ENCODE results near the gene RUNDC3A.
"Not testable (repeated sequence)": the region's sequence is repeated elsewhere in the genome, so short reads cannot be mapped to it uniquely, and the experiment has no call there.

The RUNDC3A gene

DNA sequence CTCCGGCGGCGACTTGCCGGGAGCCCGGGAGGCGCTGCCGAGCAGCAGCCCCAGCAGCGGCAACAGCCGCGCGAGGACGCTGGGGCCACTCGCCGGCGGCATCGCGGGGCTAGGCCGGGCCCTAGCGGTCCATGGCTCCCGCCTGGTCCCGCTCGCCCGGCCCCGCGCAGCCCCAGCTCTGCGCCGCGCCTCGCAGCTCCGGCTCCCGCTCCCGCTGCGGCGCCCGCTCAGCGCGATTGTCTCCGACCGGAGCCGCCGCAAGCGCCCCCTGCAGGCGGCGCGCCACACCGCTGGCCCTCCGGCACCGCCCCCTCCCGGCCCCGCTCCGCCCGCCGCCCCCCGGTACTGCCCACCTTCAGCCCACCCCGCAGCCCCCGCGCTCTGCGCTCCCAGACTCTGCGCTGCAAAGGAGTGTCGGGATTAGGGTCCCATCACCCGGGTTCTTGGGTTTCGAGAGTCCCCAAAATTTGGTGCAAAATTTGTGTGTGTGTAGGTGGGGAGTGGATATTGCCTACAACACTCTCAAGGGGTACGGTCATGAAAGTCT, 55.3 kb downstream of the RUNDC3A start, which contains the start of gene FAM171A2:
Gene FAM171A2, minus strand, starts transcription at position 241 of the 547 bp plus-strand sequence. Its CDS starts 139 bp downstream, at position 102.
- Histone ChIP-seq H3K27ac (ENCODE audit: low read depth, low read length) (no peak within 1 kb of the TSS), H3K4me2 (ENCODE audit: low read depth, low read length, poor library complexity, severe bottlenecking) (peak within 1 kb of the TSS; percentile 95)

DNA sequence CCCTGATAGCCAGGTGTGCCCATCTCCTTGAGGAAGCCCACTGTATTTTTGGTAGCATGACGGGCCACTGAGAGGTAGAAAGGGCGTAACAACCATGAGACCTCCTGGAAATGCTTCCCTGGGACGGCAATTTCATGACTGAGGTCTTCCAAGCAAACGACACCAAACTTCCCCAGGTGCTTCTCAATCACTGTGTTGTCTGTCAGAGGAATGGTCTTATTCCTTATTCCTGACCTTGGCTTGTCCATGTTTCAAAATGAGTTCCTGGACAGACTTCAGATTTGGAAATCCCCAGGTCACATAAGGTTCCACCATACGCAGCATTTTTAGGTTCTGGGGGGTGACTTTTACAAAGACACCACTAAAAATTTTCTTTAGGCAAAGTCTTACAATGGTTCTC, 56.6 kb downstream of the RUNDC3A start:
- not testable (repeated sequence) for H3K9me2 ChIP-seq (replicated peaks; ENCODE audit: insufficient read depth, low read length); H3K9me3 ChIP-seq (ENCODE audit: insufficient read depth, low read length); H2AFZ ChIP-seq (ENCODE audit: low read depth, low read length, severe bottlenecking); H4K20me1 ChIP-seq (ENCODE audit: low read depth, low read length); H3K4me3 ChIP-seq (ENCODE audit: insufficient read depth, low read length, poor library complexity, severe bottlenecking); H3K79me2 ChIP-seq (ENCODE audit: insufficient read depth, low read length); H3K36me3 ChIP-seq (ENCODE audit: low read length); H3K4me2 ChIP-seq (ENCODE audit: low read depth, low read length, poor library complexity, severe bottlenecking); H3F3A ChIP-seq (ENCODE audit: insufficient read depth); H3K27ac ChIP-seq (ENCODE audit: low read depth, low read length); H3K27me3 ChIP-seq (ENCODE audit: low read length); H3K9ac ChIP-seq (ENCODE audit: low read length)

More for the DNA sequence above, 55.3 kb downstream of the RUNDC3A start, which contains the start of gene FAM171A2:
- H3K4me3 ChIP-seq (ENCODE audit: insufficient read depth, low read length, poor library complexity, severe bottlenecking), result peak within 1 kb of the TSS; percentile 60
- no peaks in the 10 kb centered on the region for H4K20me1 ChIP-seq (ENCODE audit: low read depth, low read length)
- peak within 1 kb of the TSS; percentile 97 for H2AFZ ChIP-seq (ENCODE audit: low read depth, low read length, severe bottlenecking)
- peak within 1 kb of the TSS; percentile 63 for H3K9ac ChIP-seq (ENCODE audit: low read length)
- H3K36me3 ChIP-seq (ENCODE audit: low read length), result no peaks in the 10 kb centered on the region
- H3K9me3 ChIP-seq (ENCODE audit: insufficient read depth, low read length), result no peaks in the 10 kb centered on the region
- no peaks in the 10 kb centered on the region for H3K9me2 ChIP-seq (replicated peaks; ENCODE audit: insufficient read depth, low read length)
- H3F3A ChIP-seq (ENCODE audit: insufficient read depth), result no peaks in the 10 kb centered on the region
- TF ChIP-seq, protein P1, sequence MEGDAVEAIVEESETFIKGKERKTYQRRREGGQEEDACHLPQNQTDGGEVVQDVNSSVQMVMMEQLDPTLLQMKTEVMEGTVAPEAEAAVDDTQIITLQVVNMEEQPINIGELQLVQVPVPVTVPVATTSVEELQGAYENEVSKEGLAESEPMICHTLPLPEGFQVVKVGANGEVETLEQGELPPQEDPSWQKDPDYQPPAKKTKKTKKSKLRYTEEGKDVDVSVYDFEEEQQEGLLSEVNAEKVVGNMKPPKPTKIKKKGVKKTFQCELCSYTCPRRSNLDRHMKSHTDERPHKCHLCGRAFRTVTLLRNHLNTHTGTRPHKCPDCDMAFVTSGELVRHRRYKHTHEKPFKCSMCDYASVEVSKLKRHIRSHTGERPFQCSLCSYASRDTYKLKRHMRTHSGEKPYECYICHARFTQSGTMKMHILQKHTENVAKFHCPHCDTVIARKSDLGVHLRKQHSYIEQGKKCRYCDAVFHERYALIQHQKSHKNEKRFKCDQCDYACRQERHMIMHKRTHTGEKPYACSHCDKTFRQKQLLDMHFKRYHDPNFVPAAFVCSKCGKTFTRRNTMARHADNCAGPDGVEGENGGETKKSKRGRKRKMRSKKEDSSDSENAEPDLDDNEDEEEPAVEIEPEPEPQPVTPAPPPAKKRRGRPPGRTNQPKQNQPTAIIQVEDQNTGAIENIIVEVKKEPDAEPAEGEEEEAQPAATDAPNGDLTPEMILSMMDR (IDR thresholded peaks at IDR 0.05; ENCODE audit: insufficient read depth, low read length, poor library complexity, severe bottlenecking), result peak; percentile 59
- TF ChIP-seq EZH2phosphoT487 (conservative IDR thresholded peaks at IDR 0.05; ENCODE audit: low read length), result no peak
- H3K27me3 ChIP-seq (ENCODE audit: low read length), result no peaks in the 10 kb centered on the region
- H3K79me2 ChIP-seq (ENCODE audit: insufficient read depth, low read length), result no peaks in the 10 kb centered on the region

DNA sequence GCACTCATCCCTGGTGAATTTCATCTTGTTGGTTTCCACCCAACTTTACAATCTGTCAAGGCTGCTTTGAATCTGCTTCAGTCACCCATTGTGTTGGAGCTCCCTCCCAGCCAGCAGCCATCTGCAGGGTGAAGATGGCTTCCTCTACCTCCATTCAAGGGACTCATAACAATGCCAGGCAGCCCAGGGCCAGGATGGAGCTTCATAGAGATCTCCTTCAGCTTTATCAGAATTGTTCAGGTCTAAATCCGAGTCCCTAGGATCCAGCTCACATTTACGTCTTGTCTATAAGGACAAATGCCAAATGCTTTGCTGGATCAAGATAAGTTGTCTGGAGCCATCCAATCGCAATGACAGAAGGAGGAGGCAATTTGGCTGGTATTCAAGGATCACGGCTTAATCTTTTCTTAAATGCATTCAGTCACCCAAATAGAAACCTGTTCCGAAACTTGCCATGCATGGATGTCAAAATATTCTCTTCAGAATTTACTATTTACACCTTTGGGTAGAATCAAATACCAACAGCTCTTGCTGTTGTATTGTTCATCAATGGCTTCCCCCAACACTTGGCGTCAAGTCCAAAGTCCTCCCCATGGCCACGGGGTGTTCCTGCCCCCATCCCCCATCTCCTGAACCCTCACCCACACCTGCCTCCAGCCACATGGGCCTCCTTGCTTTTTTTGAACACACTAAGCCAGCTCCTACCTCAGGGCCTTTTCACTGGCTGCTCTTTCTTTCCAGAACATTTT, 59.0 kb downstream of the RUNDC3A start:
- Histone ChIP-seq H3K36me3 (ENCODE audit: low read length) (no peaks in the 10 kb centered on the region), H3K27ac (ENCODE audit: low read depth, low read length) (no peak overlapping the region), H3K9ac (ENCODE audit: low read length) (no peak overlapping the region), H3K9me2 (replicated peaks; ENCODE audit: insufficient read depth, low read length) (no peaks in the 10 kb centered on the region), H3K4me2 (ENCODE audit: low read depth, low read length, poor library complexity, severe bottlenecking) (no peak overlapping the region), H3K9me3 (ENCODE audit: insufficient read depth, low read length) (no peaks in the 10 kb centered on the region), H3K27me3 (ENCODE audit: low read length) (no peaks in the 10 kb centered on the region), H3K79me2 (ENCODE audit: insufficient read depth, low read length) (no peaks in the 10 kb centered on the region), H2AFZ (ENCODE audit: low read depth, low read length, severe bottlenecking) (no peak overlapping the region), H3F3A (ENCODE audit: insufficient read depth) (no peaks in the 10 kb centered on the region), H3K4me3 (ENCODE audit: insufficient read depth, low read length, poor library complexity, severe bottlenecking) (no peak overlapping the region), H4K20me1 (ENCODE audit: low read depth, low read length) (no peaks in the 10 kb centered on the region)
- TF ChIP-seq, protein P1 (IDR thresholded peaks at IDR 0.05; ENCODE audit: insufficient read depth, low read length, poor library complexity, severe bottlenecking), result no peak
- TF ChIP-seq EZH2phosphoT487 (conservative IDR thresholded peaks at IDR 0.05; ENCODE audit: low read length), result no peak

Measured in SU-DHL-6 (cell line).